Epithelial cell of prostate (primary cell): ENCODE data around the gene USP47.
"Not testable (repeated sequence)": the region's sequence is repeated elsewhere in the genome, so short reads cannot be mapped to it uniquely, and the experiment has no call there.

Source experiments
- DNase-seq: peaks from one replicate; pipeline ENCODE4 v3.0.0-alpha.2; 2011; ENCODE audit warnings: low read depth, low spot score
- H3K27ac ChIP-seq: fragments of 450-650 bp; 2 replicates; pipeline ENCODE4 v1.5.1; 2017; ENCODE audit warnings: mild to moderate bottlenecking

The USP47 gene

GRCh38 chr11:11826260-11826659 is 15.5 kb upstream of the USP47 start:
- no peak overlapping the region for H3K27ac ChIP-seq
- DNase-seq: no peak

GRCh38 chr11:11827272-11827671 is 14.5 kb upstream of the USP47 start:
- no peak overlapping the region for H3K27ac ChIP-seq
- no peak for DNase-seq

DNA sequence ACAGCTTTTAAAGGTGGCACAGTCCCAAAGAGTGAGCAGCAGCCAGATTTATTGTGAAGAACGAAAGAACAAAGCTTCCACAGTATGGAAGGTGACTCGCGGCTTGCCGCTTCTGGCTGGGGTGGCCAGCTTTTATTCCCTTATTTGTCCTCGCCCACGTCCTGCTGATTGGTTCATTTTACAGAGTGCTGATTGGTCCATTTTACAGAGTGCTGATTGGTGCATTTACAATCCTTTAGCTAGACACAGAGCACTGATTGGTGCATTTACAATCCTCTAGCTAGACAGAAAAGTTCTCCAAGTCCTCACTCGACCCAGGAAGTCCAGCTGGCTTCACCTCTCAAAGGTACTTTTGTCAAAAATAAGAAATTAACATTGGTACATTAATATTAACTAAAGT is 10.4 kb upstream of the USP47 start:
- not testable (repeated sequence) for H3K27ac ChIP-seq, DNase-seq

- DNase-seq: no peak
Measured at GRCh38 chr11:11836676-11837231, 5.0 kb upstream of the USP47 start.

GRCh38 chr11:11839718-11840117 is 2.1 kb upstream of the USP47 start:
- H3K27ac ChIP-seq: no peak overlapping the region
- DNase-seq: no peak

More at GRCh38 chr11:11836676-11837231, 5.0 kb upstream of the USP47 start:
- no peak overlapping the region for H3K27ac ChIP-seq

GRCh38 chr11:11841116-11841722 is 553 bp upstream of the USP47 start:
- H3K27ac ChIP-seq: peak overlapping the region; percentile 88
- DNase-seq: no peak

GRCh38 chr11:11842421-11843008 is 743 bp downstream of the USP47 start:
- DNase-seq: peak; percentile 34
- peak overlapping the region; percentile 88 for H3K27ac ChIP-seq

DNA sequence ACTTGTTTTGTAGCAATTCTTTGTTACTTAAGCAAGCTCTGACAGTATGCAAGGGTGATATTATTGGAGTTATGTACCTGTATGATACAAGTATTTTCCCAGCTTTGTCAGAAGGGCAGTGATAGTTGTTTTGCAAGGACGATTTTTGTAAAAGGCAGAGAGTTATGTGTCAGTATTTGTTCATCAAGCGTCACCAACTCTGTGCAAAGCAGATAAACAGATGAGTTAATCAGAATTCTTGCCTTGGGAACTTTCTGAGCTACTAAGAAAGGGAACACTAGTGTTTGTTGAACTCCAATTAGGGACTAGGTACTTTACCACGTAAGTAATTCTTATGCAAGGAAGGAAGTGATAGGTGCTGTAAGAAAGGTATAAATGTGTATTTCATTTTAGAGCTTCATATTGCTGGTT is 1.4 kb downstream of the USP47 start:
- DNase-seq: peak; percentile 74
- peak overlapping the region; percentile 88 for H3K27ac ChIP-seq

DNA sequence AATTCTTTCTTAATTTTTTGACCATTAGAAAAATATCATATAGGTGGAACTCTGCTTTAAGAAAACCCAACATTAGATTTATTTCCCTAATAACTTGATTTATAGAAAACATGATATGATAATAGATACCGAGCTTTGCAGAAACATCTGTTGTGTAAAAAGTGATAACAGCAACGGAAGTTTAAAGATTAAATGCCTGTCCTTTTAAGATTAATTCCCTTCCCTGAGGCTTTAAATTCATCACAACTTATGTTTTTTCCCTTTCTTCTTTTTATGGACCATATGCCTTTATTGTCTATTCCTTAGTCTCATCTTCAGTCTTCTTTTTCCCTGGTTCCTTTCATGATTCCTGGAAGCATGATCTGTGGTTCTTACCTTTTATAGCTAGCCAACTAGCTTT is 1.9 kb downstream of the USP47 start:
- no peak for DNase-seq
- peak overlapping the region; percentile 88 for H3K27ac ChIP-seq

DNA sequence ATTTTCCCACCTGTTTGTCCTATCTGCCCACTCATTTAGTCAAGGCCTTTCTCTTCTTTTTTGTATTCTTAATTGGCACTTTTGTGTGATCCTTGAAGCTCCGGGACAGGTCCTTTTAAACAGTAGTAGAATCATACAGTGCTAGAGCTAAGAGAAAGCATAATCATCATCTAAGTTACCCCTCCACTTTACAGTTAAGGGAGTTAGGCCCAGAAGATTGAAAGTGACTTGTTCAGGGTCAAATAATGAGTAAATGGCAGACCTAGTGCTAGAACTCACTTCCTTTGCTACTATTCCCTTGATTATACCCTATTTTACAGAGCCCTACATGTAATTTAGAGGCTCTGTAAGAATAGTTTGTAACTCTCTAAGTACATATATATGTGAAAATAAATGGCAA is 2.5 kb downstream of the USP47 start:
- DNase-seq: no peak
- peak overlapping the region; percentile 88 for H3K27ac ChIP-seq

DNA sequence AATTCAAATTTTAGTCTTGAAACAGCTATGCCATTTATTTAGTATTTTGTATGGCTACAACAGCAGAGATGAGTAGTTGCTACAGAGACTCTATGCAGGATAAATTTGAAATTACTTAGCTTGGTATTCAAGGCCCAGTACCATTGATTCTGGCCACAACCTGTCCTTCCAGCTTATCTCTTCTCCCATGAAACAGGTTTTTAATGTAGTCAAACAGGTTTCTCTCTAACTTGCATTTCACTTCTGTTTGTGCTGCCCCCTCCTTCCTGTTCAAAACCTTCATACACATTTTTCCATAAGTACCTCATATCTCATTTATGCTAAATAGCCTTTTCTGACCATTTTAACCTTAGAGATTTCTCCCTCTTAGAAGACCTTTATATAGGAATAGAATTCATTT is 3.3 kb downstream of the USP47 start:
- peak overlapping the region; percentile 88 for H3K27ac ChIP-seq
- DNase-seq: peak; percentile 55

- peak overlapping the region; percentile 88 for H3K27ac ChIP-seq
- no peak for DNase-seq
Measured at GRCh38 chr11:11845551-11845950, 3.8 kb downstream of the USP47 start.

DNA sequence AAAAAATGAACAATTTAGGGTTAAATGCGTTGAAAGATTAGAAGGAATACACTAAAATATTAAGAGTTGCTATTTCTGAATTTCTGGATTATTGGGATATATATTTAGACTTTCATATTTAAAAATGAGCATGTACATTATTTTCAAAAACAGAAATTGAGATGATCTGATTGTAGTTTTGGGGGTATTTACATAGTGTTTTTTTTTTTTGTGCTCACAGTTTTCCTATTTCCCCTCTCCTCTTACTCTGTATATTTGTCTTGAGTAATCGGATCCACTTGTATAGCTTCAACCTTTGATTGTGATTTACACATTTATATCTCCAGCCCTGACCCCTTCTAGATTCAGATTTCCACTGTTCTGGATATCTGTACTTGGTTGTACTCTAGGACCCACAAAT is 5.3 kb downstream of the USP47 start:
- H3K27ac ChIP-seq: no peak overlapping the region
- no peak for DNase-seq

DNA sequence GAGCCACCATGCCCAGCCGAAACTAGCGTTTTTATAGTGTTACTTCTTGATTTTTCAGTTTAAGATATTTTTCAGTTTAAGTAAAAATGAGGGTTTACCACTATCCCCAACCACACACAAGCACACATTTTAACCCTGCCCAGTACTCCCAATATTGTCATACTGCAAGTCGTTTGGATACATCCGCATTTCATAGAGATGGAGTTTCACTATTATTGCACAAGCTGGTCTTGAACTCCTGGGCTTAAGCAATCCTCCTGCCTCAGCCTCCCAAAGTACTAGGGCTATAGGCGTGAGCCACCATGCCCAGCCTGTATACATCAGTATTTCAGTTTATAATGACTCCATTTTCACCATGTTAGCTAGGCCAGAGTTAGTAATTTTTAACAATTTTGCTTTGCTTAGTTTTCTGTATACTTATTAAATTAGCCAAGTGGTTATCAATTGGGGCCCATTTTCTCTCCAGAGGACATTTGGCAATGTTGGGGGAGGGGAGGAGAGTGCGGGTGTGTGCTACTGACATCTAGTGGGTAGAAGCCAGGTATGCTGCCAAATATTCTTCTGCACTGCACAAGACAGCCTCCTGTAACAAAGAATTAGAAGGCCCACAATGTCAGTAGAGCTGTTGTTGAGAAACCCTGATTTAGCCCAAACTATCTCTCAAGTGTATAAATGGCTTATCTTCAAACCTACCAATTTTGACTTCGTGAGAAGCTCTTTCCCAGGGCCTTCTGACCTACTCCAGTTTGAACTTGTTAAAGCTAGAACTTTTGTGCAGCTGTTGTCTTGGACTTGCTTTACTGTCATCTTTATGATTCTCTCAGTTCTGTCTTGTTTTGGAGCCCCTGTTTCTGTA is 7.3 kb downstream of the USP47 start:
- H3K27ac ChIP-seq: peak overlapping the region; percentile 32

GRCh38 chr11:11850668-11851067 is 8.9 kb downstream of the USP47 start:
- H3K27ac ChIP-seq: no peak overlapping the region
- no peak for DNase-seq

More for the DNA sequence above, 7.3 kb downstream of the USP47 start:
- no peak for DNase-seq

DNA sequence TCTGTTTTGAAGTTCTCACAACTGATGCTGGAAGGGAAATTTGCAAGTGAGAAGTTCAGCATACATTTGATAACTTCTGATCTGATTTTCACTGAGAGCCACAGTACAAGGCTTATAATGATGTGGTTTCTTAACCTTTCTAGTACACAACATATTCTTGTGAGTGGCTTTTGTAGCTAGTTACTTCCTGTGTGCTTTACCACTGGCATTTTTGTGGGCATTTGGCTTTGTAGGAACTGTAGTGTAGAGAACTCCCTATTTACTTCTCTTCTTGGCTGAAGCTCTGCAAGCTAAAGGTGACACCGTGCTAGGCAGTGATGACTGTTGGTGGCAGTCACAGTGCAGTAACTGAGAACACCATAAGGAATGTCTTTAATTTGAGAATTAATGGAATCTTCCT is 14.9 kb downstream of the USP47 start:
- H3K27ac ChIP-seq: no peak overlapping the region
- no peak for DNase-seq

DNA sequence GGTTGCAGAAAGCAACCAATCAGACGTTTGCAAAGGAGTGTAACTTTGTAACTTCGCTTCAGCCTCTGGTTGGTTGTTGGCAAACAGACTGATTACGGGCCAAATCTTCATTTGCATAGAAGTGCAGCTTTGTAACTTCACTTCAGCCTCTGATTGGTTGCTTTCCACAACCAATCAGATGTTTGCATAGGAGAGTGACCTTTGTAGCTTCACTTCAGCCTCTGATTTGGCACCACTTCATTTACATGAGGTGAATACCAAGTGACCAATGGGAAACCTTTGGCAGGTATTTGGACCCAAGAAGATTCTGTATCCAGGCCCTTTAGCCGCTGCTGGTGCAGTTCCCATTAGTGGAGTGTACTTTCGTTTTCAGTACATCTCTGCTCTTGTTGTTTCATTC is 16.0 kb downstream of the USP47 start:
- no peak overlapping the region for H3K27ac ChIP-seq
- DNase-seq: no peak

GRCh38 chr11:11858676-11859075 is 16.9 kb downstream of the USP47 start:
- DNase-seq: no peak
- H3K27ac ChIP-seq: no peak overlapping the region

- no peak for DNase-seq
- H3K27ac ChIP-seq: no peak overlapping the region
Measured at GRCh38 chr11:11860103-11860979, 18.6 kb downstream of the USP47 start.

DNA sequence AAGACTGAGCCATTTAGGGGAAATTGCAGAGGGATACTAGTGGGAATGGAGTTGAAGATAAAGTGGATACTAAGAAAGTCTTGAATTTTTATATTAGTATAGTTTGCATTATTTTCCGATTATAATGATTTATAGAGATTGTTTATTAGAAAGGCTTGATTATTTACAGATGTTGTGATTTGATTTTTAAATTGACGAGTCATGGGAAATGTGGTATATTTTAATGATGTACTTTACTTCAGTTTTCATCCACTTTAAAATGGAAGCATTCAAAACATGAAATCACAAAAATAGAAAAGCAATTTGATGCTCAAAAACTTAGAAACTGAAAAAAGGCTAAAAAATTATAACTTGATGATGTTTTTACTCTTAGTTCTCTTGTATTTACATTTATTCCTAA is 21.2 kb downstream of the USP47 start:
- DNase-seq: no peak
- H3K27ac ChIP-seq: no peak overlapping the region
